ENCODE measurements around the gene KATNAL2.

The KATNAL2 gene

GRCh38 chr18:47054369-47054768 lies 137.0 kb downstream of the KATNAL2 start:
- TF ChIP-seq CTCF (IDR thresholded peaks at IDR 0.05; ENCODE audit: borderline replicate concordance, insufficient read depth, low read depth, low read length), result no peak
- no peak overlapping the region for H3K4me3 ChIP-seq (ENCODE audit: low read depth, low read length)

- no peak overlapping the region for H3K4me3 ChIP-seq (ENCODE audit: low read depth, low read length)
- no peak for TF ChIP-seq CTCF (IDR thresholded peaks at IDR 0.05; ENCODE audit: borderline replicate concordance, insufficient read depth, low read depth, low read length)
These were observed 145.1 kb downstream of the KATNAL2 start for GRCh38 chr18:47062471-47062870.

GRCh38 chr18:47063096-47063495 lies 145.7 kb downstream of the KATNAL2 start:
- no peak overlapping the region for H3K4me3 ChIP-seq (ENCODE audit: low read depth, low read length)
- TF ChIP-seq CTCF (IDR thresholded peaks at IDR 0.05; ENCODE audit: borderline replicate concordance, insufficient read depth, low read depth, low read length), result no peak

GRCh38 chr18:47067648-47068047 lies 150.2 kb downstream of the KATNAL2 start:
- H3K4me3 ChIP-seq (ENCODE audit: low read depth, low read length), result no peak overlapping the region
- TF ChIP-seq CTCF (IDR thresholded peaks at IDR 0.05; ENCODE audit: borderline replicate concordance, insufficient read depth, low read depth, low read length), result no peak

GRCh38 chr18:47075098-47075883 lies 157.9 kb downstream of the KATNAL2 start:
- TF ChIP-seq CTCF (IDR thresholded peaks at IDR 0.05; ENCODE audit: borderline replicate concordance, insufficient read depth, low read depth, low read length), result no peak
- H3K4me3 ChIP-seq (ENCODE audit: low read depth, low read length), result no peak overlapping the region

- H3K4me3 ChIP-seq (ENCODE audit: low read depth, low read length), result no peak overlapping the region
- no peak for TF ChIP-seq CTCF (IDR thresholded peaks at IDR 0.05; ENCODE audit: borderline replicate concordance, insufficient read depth, low read depth, low read length)
These were observed 159.7 kb downstream of the KATNAL2 start for GRCh38 chr18:47077111-47077510.

GRCh38 chr18:47080872-47081271 lies 163.5 kb downstream of the KATNAL2 start:
- H3K4me3 ChIP-seq (ENCODE audit: low read depth, low read length), result no peak overlapping the region
- TF ChIP-seq CTCF (IDR thresholded peaks at IDR 0.05; ENCODE audit: borderline replicate concordance, insufficient read depth, low read depth, low read length), result no peak

All from GM12875 (cell line).